GM11168 (cell line): ENCODE measurements around the gene SLFN5.
"Not testable (repeated sequence)": the region's sequence is repeated elsewhere in the genome, so short reads cannot be mapped to it uniquely, and the experiment has no call there.

ENCODE experiments used
- in situ Hi-C: fragments of 300-500 bp; cut with MboI; formaldehyde crosslinking; loops from one replicate; pipeline ENCODE4 v1.12.0; 2022; ENCODE audit warnings: low sequenced_read_pairs; ENCODE audit not compliant: unreplicated experiment

Gene SLFN5

DNA sequence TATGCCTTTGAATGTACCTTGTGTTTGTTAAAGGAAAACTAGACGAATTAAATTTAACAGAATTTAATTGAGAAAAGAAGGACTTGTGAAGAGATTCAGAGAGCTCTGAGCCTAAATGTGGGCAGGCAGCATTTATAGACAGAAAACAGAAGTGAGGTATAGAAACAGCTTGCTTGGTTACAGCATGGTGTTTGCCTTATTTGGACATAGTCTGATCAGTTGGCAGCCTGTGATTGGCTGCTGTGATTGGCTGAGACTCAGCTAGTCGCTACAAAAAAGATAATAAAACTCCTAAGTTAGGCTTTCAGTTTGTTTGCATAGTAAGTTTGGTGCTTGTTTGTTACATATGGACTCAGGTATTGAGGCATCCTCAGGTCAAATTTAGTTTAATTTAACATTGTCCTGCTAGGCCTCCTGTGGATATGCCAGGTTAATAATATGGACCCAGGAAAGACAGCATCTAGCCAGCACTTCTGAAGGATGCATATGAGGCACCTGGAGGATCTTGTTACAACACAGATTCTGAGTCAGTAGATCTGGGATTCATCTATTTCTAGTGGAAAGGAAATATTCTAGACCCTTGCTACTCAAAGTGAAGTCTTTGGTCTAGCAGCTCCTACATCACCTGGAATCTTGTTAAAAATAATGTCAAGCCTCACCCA lies 43.4 kb downstream of the SLFN5 start:
- in situ Hi-C loops, result no loop called here

DNA sequence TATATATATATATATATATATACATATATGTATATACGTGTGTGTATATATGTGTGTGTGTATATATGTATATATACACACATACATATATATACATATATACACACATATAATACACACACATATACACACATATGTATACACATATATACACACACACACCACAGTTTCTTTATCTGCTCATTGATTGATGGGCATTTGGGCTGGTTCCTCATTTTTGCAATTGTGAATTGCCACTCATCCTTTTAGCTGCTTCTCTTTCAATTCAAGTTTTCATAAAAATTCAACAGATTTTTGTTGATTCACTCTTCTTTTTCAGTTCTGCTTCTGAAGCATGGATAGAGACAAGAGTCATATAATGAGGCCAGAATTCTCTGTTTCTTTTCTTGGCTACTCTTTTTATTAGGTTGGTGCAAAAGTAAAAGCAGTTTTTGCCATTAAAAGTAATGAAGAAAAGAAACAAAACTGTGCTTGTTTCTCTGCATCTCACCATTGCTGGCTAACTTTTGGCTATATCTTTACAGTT lies 44.5 kb downstream of the SLFN5 start:
- in situ Hi-C loops, result no loop called here

DNA sequence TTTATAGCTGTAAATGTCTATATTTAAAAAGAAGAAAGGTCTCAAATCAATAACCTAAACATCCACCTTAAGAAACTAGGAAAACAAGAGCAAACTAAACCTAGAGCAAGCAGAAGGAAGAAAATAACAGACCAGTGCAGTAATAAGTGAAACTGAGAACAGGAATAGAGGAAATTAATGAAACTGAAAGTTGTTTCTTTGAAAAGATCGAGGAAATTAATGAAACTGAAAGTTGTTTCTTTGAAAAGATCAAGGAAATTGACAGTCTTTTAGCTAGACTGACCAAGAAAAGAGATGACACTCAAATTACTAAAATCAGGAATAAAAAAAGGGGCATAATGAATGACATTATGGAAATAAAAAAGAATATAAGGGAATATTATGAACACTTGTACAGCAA lies 46.4 kb downstream of the SLFN5 start:
- in situ Hi-C loops, result no loop called here

DNA sequence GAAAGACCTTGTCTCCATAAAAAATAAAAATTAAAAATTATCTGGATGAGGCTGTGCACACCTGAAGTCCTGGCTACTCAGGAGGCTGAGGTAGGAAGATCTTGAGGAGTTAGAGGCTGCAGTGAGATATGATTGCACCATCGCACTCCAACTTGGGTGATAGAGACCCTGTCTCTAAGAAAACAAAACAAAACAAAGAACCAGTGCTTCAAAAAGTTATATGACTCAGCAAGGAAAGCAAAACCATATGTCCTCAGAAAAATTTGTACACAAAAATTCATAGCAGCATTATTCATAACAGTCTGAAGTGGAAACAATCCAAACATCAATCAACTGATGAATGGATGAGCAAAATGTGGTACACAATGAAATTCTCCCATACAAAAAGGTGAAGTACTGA lies 48.9 kb downstream of the SLFN5 start:
- in situ Hi-C loops, result no loop called here

DNA sequence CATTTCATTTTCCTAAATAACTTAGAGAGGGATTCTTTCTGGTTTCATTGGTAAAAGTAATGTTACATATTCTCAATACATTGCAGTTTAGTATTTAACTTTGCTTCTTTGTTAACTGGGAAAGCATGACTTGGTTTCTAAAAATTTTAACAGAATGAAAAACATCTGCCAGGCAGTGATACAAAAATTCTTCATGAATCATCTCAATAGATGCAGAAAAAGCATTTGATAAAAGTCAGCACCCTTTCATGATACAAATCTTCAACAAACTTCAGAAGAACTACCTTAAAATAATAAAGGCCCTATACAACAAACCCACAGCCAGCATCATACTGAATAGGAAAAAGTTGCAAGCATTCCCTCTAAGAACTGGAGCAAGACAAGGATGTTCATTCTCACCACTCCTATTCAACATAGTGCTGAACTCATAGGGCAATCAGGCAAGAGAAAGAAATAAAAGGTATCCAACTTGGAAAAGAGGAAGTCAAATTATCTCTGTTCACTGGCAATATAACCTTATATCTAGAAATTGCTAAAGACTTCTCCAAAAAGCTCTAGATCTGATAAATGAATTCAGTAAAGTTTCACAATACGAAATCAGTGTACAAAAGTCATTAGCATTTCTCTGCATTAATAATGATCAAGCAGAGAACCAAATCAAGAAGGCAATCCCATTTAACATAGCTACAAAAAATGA lies 50.4 kb downstream of the SLFN5 start:
- in situ Hi-C loops, result no loop called here

DNA sequence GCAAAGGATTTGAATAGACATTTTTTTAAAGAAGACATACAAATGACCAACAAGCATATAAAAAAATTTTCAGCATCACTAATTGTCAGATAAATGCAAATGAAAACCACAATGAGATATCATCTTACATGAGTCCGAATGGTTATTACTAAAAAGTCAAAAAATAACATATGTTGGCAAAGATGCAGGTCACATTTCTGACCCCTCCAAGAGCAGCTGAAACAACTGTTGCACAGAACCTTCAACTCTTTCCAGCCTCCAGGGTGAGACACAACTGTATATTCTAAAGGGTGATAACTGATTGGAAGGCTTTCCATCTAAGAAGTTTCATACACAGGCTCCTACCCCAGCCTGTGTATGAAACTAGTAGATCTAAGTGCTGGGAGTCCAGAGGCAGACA lies 51.9 kb downstream of the SLFN5 start:
- in situ Hi-C loops, result no loop called here

DNA sequence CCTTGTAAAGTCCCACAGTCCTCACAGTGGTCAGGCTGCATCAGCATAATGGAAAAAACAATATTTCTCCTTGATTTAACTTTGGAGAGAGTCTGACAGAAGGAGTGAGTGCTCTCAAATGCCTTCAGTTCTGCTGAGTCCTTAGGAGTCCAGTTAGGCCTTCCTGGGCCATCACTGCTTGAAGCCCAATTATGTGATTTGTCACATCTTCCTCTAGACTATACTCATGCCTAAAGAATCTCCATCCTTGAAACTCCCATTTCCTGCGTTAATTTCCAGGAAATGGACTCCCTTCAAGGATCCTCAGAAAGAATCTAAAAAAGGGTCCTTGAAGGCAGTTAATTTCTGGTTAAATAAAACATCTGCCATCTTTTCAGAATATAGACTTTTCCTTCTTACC lies 52.8 kb downstream of the SLFN5 start:
- in situ Hi-C loops, result no loop called here

DNA sequence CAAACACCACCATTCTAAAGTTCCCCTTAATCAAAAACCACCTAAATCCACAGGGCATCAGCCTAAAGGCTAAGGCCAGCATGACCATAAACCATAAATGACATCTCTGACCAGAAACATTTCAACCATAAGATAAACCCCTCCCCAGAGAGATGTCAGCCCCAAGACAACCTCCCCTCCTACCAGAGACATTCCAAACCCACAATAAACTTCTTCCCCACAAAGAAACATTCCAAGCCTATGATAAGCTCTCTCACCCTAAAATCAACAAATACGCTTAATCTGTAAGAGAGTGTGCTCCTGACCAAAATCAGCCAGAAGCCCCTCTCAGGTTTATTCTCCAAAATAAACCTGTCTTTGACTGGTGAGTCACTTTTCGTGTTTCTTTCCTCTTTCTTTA lies 54.8 kb downstream of the SLFN5 start:
- in situ Hi-C loops, result no loop called here

DNA sequence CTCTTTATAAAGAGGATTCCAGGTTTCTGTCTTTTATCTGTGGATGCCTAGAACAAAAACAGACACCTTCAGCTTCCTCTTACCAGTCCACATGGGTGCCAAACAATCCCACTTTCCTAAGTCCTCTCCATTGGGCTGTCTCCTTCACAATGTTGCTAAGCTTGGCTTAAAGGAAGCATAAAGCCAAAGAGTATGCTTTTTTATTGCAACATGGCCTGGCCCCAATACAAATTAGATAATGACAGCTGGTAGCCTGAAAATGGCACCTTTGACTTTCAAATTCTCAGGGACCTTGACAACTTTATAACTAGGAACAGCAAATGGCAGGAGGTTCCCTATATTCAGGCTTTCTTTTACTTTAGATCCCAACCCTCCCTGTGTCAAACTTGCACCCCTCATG lies 55.8 kb downstream of the SLFN5 start:
- in situ Hi-C loops, result no loop called here

DNA sequence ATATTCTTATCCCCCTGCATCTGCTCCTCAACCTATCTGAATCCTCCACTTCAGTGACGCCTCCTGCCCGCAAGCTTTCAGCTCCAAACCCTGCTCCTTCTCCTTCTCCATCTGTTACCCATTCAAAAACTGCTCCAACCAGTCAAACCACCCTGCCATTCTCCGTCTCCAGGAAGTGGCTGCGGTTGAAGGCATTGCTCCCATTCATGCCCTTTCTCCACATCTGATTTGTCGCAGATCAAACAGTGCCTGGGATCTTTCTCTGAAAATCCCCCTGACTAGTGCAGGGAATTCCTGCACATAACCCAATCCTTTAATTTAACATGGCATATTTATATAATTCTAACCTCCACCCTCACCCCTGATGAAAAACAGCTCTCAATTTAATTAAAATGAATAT lies 56.3 kb downstream of the SLFN5 start:
- in situ Hi-C loops, result no loop called here

DNA sequence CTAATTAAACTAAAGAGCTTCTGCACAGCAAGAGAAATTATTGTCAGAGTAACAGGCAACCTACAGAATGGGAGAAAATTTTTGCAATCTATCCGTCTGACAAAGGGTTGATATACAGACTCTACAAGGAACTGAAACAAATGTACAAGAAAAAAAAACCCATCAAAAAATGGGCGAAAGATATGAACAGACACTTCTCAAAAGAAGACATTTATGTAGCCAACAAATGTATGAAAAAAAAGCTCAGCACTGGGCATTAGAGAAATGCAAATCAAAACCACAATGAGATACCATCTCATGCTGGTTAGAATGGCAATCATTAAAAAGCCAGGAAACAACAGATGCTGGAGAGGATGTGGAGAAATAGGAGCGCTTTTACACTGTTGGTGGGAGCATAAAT lies 66.5 kb downstream of the SLFN5 start:
- in situ Hi-C loops, result not testable (repeated sequence)

DNA sequence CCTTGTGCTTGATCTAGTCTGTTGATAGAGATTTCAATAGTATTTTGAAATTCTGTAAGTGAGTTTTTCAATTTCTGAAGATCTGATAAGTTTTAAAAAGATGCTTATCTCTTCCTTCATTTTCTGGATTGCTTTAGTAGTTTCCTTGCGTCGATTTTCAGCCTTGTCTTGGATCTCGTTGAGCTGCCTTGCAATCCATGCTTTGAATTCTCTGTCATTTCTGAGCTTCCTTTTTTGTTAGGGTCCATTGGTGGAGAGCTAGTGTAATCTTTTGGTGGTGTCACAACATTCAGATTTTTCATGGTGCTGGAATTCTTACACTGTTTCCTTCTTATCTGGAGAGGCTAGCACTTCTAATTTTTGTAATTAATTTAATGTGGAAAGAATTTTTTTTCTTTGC lies 69.5 kb downstream of the SLFN5 start:
- in situ Hi-C loops, result loop anchor here (5.0 kb wide), 1 partner anchor 225 kb away; the partner anchor contains the start of gene SLFN12L

DNA sequence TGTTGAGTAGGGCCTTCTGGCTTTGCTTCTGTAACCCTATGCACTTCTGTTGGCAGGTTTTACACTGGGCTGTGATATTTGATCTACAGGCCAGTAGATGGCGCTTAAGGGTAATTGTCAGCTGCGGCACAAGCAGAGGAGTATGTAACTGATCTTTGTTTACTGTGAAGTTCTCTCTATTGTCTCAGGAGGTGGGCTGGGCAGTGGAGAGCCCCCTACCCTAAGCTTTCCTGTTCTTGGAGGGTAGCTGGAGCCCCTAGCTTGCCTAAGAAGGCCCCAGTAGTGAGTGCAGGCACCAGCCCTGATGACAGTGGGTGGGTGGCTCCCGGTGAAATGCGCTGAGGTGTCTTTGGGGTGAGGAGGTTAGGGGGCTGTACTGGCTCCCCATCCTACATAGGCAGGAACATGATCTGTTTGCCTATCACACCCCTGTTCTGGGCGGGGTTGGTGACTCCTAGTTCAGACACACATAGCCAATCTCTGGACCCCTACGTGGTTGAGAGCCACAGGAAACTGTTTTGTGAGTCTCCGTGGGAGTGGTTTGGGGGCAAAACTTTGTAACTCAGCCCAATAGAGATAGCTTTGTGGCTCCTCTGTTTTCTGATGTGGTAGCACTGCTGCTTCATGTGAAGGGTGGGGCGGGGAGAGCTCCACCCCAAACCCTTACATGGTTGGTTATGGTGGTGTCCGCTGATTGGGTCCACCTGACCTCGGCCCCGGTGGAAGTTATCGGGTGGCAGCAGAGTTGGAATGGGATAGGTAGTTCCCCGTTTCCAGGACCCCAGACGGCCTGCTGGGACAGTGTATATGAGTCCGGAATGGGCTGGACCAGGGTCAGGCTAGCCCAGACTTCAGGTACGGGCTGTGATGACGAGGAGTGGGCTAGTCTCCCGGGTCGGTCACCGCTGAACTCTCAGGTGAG lies 70.2 kb downstream of the SLFN5 start:
- in situ Hi-C loops, result loop anchor here (5.0 kb wide), 1 partner anchor 224 kb away; the partner anchor contains the start of gene SLFN12L

DNA sequence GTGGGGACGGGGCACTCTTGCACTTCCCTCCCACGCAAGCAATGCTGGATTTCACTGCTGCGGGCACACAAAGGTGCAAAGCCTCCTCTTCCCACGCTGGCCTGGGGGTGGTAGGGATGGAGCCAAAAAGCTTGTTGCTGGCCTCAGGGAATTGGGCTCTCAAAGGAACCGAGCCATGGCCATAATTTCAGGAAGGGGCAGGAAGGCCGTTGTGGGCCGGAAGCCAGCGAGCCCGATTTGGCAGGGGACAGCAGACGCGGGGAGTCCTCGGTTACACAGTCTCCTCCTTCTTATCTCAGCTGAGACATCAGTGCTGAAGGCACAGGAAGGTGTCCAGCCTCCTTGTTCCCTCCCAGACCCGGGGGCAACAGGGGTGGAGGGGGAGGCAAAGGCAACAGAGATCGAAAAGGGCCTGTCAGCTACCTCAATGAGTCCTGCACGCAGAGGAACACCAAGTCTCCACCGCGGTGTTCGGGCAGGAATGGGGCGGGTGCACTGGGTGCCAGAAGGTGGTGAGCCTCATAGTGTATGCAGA lies 71.1 kb downstream of the SLFN5 start:
- in situ Hi-C loops, result loop anchor here (5.0 kb wide), 1 partner anchor 223 kb away; the partner anchor contains the start of gene SLFN12L

DNA sequence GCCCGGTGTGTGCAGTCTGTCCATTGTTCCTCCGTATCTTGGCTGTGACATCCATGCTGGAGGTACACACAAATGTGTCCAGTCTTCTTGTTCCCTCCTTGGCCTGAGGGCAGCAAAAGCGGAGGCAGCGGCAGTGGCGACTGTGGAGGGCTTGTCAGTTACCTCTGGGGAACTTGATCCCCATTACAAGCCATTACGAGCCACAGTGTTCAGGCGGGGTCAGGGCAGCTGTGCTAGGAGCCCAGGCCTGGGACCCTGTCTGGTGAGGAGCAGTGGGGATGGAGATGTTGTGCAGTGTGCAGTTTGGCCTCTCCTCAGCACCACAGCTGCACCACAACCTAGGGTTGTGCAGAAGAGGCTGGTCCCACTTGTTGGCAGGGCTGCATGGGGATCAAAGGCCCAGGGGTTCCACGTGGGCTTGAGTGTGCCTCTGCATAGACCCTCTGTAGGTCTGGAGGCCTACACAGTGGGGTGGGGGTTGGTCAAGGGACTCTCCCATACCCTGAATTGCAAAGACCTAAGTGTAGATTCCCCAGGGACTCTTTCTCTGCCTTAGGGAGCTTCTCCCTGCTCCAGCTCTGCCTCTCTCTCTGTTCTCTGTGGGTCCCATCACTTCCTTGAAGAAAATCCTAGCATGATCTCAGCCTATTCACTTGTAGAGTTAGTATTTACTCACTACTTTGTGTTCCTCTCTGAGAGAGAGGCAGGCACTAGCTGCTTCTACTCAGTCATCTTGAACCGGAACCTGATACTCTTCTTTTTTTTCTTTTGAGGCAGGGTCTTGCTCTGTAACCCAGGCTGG lies 71.7 kb downstream of the SLFN5 start:
- in situ Hi-C loops, result loop anchor here (5.0 kb wide), 1 partner anchor 223 kb away; the partner anchor contains the start of gene SLFN12L

DNA sequence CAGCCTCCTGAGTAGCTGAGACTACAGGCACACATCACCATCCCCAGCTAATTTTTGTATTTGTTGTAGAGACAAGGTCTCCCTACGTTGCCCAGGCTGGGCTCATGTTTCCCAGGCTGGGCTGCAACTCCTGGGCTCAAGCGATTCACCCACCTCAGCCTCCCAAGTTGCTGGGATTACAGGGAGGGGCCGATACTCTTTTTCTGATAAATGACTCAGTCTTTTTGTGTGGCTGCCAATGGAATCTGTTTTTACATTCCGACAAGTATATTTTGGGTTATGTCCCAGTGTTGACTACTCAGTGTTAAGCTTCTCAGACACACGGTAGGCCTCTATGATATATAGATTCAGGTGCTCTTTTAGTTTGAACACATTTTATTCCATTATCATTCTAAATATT lies 72.4 kb downstream of the SLFN5 start:
- in situ Hi-C loops, result no loop called here

DNA sequence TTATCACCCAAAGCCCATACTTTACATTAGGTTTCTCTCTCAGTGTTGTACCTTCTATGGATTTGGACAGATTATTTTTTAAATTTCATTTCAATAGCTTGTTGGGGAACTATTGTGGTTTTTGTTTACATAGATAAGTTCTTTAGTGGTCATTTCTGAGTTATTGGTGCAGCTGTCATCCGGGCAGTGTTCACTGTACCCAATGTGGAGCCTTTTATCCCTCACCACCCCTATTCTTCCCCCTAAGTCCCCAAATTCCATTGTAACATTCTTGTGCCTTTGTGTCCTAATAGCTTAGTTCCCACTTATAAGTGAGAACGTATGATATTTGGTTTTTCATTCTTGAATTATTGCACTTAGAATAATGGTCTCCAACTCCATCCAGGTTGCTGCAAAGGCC lies 73.1 kb downstream of the SLFN5 start:
- in situ Hi-C loops, result no loop called here

DNA sequence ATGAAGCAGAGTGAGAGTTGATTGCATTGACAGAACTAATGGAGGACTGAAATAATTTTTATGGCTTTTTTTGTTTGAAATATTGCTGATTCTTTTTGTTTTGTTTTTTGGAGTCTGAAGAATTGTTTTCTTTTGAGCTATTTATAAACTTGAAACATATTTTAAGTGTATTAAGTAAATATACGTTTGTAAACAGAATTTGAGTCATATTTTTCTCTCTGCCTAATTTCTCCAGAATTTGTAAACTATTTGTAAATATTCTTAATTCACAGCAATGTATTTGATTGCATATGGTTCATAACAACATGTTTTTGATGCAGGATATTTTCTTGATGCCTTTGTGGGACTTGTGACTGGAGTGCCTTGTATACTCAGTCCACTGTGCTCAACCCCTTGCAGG lies 79.9 kb downstream of the SLFN5 start:
- in situ Hi-C loops, result no loop called here
